ENCODE measurements around the gene MRPS25.

Gene MRPS25

DNA sequence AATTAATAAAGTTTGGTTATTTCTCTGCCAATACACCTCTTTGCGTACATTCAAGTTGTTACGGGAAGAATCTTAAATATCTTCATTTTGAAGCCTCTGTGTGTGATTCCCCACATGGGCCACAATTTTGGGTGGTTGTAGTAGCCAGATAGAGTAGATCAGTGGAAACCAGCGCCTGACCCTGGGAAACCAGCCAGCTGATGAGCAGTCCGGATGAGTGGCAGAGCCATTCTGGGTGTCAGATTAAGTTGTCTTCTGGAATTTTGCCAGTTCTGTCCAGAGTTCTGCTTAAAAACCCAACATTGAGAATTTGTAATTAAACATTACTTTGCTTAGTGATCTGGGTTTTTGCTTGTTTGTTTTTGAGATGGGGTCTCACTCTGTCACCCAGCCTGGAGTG is 49.7 kb downstream of the MRPS25 start:
- Histone ChIP-seq H3K9ac (ENCODE audit: low read length) (no peak overlapping the region), H3K14ac (ENCODE audit: low read length in 2 of 2) (no peak overlapping the region), H3K4me2 (ENCODE audit: low read length, poor library complexity, severe bottlenecking) (no peak overlapping the region), H2BK5ac (ENCODE audit: low read depth, low read length, poor library complexity, severe bottlenecking) (no peak overlapping the region), H3K4ac (ENCODE audit: low read depth in 1 of 2, low read length in 2 of 2) (no peak overlapping the region), H2AFZ (ENCODE audit: low read depth, low read length) (no peak overlapping the region), H2AK5ac (ENCODE audit: low read length, severe bottlenecking) (no peak overlapping the region), H3K27me3 (ENCODE audit: control insufficient read depth in 1 of 2, insufficient read depth in 1 of 2, low read length in 2 of 2) (no peaks in the 10 kb centered on the region), H3K4me3 (ENCODE audit: insufficient read depth in 1 of 2, low read depth in 1 of 2, low read length in 2 of 2) (no peak overlapping the region), H4K91ac (ENCODE audit: low read length) (no peak overlapping the region), H3K36me3 (ENCODE audit: control insufficient read depth in 1 of 2, insufficient read depth in 2 of 2, low read depth in 1 of 2, low read length in 2 of 2) (peaks cover 34 to 75% of the 10 kb centered on the region in 2 experiments), H3K79me1 (replicated peaks; ENCODE audit: low read length, poor library complexity, severe bottlenecking) (peaks cover 25% of the 10 kb centered on the region), H2BK120ac (ENCODE audit: low read depth, low read length) (no peak overlapping the region), H3K4me1 (ENCODE audit: control insufficient read depth, insufficient read depth, low read depth, low read length) (peaks cover 3% of the 10 kb centered on the region), H3K9me3 (ENCODE audit: control insufficient read depth, low read length) (no peaks in the 10 kb centered on the region), H2BK15ac (ENCODE audit: low read depth, poor library complexity, severe bottlenecking) (no peak overlapping the region), H3K18ac (ENCODE audit: low read depth in 1 of 2, low read length in 2 of 2) (no peak overlapping the region), H3K23ac (ENCODE audit: low read length in 2 of 2) (no peak overlapping the region), H4K8ac (ENCODE audit: low read length) (no peak overlapping the region), H3K27ac (ENCODE audit: low read length, poor library complexity, severe bottlenecking) (no peak overlapping the region), H2BK12ac (ENCODE audit: low read length in 2 of 2) (no peak overlapping the region)
- 97% methylated on average over 4 of the region's 4 CpGs for WGBS
- DNase-seq = no peak

DNA sequence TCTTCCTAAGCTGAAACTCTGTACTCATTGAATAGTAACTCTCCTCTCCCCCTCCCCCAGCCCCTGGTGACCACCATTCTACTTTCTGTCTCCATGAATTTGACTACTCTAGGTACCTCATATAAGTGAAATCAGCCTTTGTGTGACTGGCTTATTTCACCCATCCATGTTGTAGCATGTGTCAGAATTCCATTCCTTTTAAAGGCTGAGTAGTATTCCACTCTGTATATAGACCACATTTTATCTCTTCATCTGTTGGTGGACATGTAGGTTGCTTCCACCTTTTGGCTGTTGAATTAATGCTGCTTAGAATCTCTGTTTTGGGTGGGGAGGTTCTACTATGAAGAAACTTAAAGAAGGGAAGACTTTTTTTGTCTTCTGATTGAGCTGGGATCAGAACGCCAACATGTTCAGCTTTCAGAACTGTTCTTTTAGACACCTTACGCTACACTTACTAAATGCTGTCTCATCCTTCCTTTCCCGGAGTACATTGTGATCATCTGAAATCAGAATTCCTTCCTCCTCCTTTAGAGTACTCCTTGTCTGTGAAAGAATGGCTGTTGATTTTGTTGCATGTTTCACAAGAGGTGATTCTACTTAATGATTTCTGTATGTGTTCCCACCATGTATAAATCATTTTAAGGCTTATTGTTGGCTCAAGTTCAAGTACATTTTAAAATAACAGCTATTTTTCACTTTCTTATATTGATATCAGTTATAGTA is 50.3 kb downstream of the MRPS25 start:
- H3K9ac ChIP-seq (ENCODE audit: low read length) = no peak overlapping the region
- WGBS = 94% methylated on average over 2 of the region's 3 CpGs
- H3K23ac ChIP-seq (ENCODE audit: low read length in 2 of 2) = no peak overlapping the region
- H3K4me3 ChIP-seq (ENCODE audit: insufficient read depth in 1 of 2, low read depth in 1 of 2, low read length in 2 of 2) = no peak overlapping the region
- no peak overlapping the region for H3K18ac ChIP-seq (ENCODE audit: low read depth in 1 of 2, low read length in 2 of 2)
- no peak overlapping the region for H2BK120ac ChIP-seq (ENCODE audit: low read depth, low read length)
- no peak overlapping the region for H4K91ac ChIP-seq (ENCODE audit: low read length)
- H2BK5ac ChIP-seq (ENCODE audit: low read depth, low read length, poor library complexity, severe bottlenecking) = no peak overlapping the region
- H3K4ac ChIP-seq (ENCODE audit: low read depth in 1 of 2, low read length in 2 of 2) = no peak overlapping the region
- peaks cover 3% of the 10 kb centered on the region for H3K4me1 ChIP-seq (ENCODE audit: control insufficient read depth, insufficient read depth, low read depth, low read length)
- H3K27me3 ChIP-seq (ENCODE audit: control insufficient read depth in 1 of 2, insufficient read depth in 1 of 2, low read length in 2 of 2) = no peaks in the 10 kb centered on the region
- H2BK15ac ChIP-seq (ENCODE audit: low read depth, poor library complexity, severe bottlenecking) = no peak overlapping the region
- H3K14ac ChIP-seq (ENCODE audit: low read length in 2 of 2) = no peak overlapping the region
- no peak overlapping the region for H2AK5ac ChIP-seq (ENCODE audit: low read length, severe bottlenecking)
- peaks cover 28% of the 10 kb centered on the region for H3K79me1 ChIP-seq (replicated peaks; ENCODE audit: low read length, poor library complexity, severe bottlenecking)
- H3K4me2 ChIP-seq (ENCODE audit: low read length, poor library complexity, severe bottlenecking) = no peak overlapping the region
- H3K27ac ChIP-seq (ENCODE audit: low read length, poor library complexity, severe bottlenecking) = no peak overlapping the region
- H3K36me3 ChIP-seq (ENCODE audit: control insufficient read depth in 1 of 2, insufficient read depth in 2 of 2, low read depth in 1 of 2, low read length in 2 of 2) = peaks cover 28 to 69% of the 10 kb centered on the region in 2 experiments
- H2BK12ac ChIP-seq (ENCODE audit: low read length in 2 of 2) = no peak overlapping the region
- H4K8ac ChIP-seq (ENCODE audit: low read length) = no peak overlapping the region
- H2AFZ ChIP-seq (ENCODE audit: low read depth, low read length) = no peak overlapping the region
- no peak for DNase-seq
- no peaks in the 10 kb centered on the region for H3K9me3 ChIP-seq (ENCODE audit: control insufficient read depth, low read length)

- Histone ChIP-seq H2AFZ (ENCODE audit: low read depth, low read length) (no peak overlapping the region), H3K9me3 (ENCODE audit: control insufficient read depth, low read length) (no peaks in the 10 kb centered on the region)
- 98% methylated on average over 5 of the region's 5 CpGs for WGBS
These were observed 53.9 kb downstream of the MRPS25 start for GRCh38 chr3:15011174-15011573.

DNA sequence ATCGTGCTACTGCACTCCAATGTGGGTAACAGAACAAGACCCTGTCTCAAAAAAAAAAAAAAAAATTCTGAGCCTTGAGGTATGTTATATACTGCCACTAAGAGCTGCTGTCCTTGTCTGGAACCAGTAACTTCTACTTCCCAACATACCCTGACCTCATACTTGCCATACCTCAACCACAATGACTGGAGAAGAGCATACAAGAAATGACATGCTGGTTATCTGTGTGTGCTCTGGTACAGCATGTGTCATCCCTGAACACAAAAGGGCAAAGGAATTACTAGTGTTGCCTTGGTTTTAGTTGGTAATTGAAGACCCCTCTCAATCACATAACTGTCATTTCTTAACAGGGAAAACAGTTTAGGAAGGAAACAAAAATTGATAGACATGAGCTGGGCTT is 54.5 kb downstream of the MRPS25 start:
- no peak overlapping the region for H2BK12ac ChIP-seq (ENCODE audit: low read length in 2 of 2)
- H3K9me3 ChIP-seq (ENCODE audit: control insufficient read depth, low read length) = no peaks in the 10 kb centered on the region
- no peak overlapping the region for H3K9ac ChIP-seq (ENCODE audit: low read length)
- H2AK5ac ChIP-seq (ENCODE audit: low read length, severe bottlenecking) = no peak overlapping the region
- no peak overlapping the region for H2BK120ac ChIP-seq (ENCODE audit: low read depth, low read length)
- no peaks in the 10 kb centered on the region for H3K27me3 ChIP-seq (ENCODE audit: control insufficient read depth in 1 of 2, insufficient read depth in 1 of 2, low read length in 2 of 2)
- no peak overlapping the region for H3K18ac ChIP-seq (ENCODE audit: low read depth in 1 of 2, low read length in 2 of 2)
- H2AFZ ChIP-seq (ENCODE audit: low read depth, low read length) = no peak overlapping the region
- no peak for DNase-seq
- no peak overlapping the region for H3K4ac ChIP-seq (ENCODE audit: low read depth in 1 of 2, low read length in 2 of 2)
- no peak overlapping the region for H3K4me3 ChIP-seq (ENCODE audit: insufficient read depth in 1 of 2, low read depth in 1 of 2, low read length in 2 of 2)
- no peak overlapping the region for H4K91ac ChIP-seq (ENCODE audit: low read length)
- H4K8ac ChIP-seq (ENCODE audit: low read length) = no peak overlapping the region
- peaks cover 22 to 47% of the 10 kb centered on the region in 2 experiments for H3K36me3 ChIP-seq (ENCODE audit: control insufficient read depth in 1 of 2, insufficient read depth in 2 of 2, low read depth in 1 of 2, low read length in 2 of 2)
- peak overlapping the region in 1 of 2 experiments; percentile 43 for H3K23ac ChIP-seq (ENCODE audit: low read length in 2 of 2)
- peaks cover 41% of the 10 kb centered on the region for H3K79me1 ChIP-seq (replicated peaks; ENCODE audit: low read length, poor library complexity, severe bottlenecking)
- WGBS = no CpG with 5 or more reads among the region's 1 CpG
- H3K4me2 ChIP-seq (ENCODE audit: low read length, poor library complexity, severe bottlenecking) = no peak overlapping the region
- no peak overlapping the region for H3K27ac ChIP-seq (ENCODE audit: low read length, poor library complexity, severe bottlenecking)
- H3K4me1 ChIP-seq (ENCODE audit: control insufficient read depth, insufficient read depth, low read depth, low read length) = peaks cover 3% of the 10 kb centered on the region
- H3K14ac ChIP-seq (ENCODE audit: low read length in 2 of 2) = no peak overlapping the region
- H2BK5ac ChIP-seq (ENCODE audit: low read depth, low read length, poor library complexity, severe bottlenecking) = no peak overlapping the region
- no peak overlapping the region for H2BK15ac ChIP-seq (ENCODE audit: low read depth, poor library complexity, severe bottlenecking)

More at GRCh38 chr3:15011174-15011573, 53.9 kb downstream of the MRPS25 start:
- DNase-seq = peak; percentile 22
- H2AK5ac ChIP-seq (ENCODE audit: low read length, severe bottlenecking) = no peak overlapping the region
- no peak overlapping the region for H3K4me3 ChIP-seq (ENCODE audit: insufficient read depth in 1 of 2, low read depth in 1 of 2, low read length in 2 of 2)
- H3K4me2 ChIP-seq (ENCODE audit: low read length, poor library complexity, severe bottlenecking) = no peak overlapping the region
- H3K4ac ChIP-seq (ENCODE audit: low read depth in 1 of 2, low read length in 2 of 2) = no peak overlapping the region
- H2BK120ac ChIP-seq (ENCODE audit: low read depth, low read length) = no peak overlapping the region
- H3K27ac ChIP-seq (ENCODE audit: low read length, poor library complexity, severe bottlenecking) = no peak overlapping the region
- no peak overlapping the region for H4K91ac ChIP-seq (ENCODE audit: low read length)
- H3K36me3 ChIP-seq (ENCODE audit: control insufficient read depth in 1 of 2, insufficient read depth in 2 of 2, low read depth in 1 of 2, low read length in 2 of 2) = peaks cover 25 to 48% of the 10 kb centered on the region in 2 experiments
- no peak overlapping the region for H2BK15ac ChIP-seq (ENCODE audit: low read depth, poor library complexity, severe bottlenecking)
- H3K4me1 ChIP-seq (ENCODE audit: control insufficient read depth, insufficient read depth, low read depth, low read length) = peaks cover 3% of the 10 kb centered on the region
- H2BK12ac ChIP-seq (ENCODE audit: low read length in 2 of 2) = no peak overlapping the region
- H3K79me1 ChIP-seq (replicated peaks; ENCODE audit: low read length, poor library complexity, severe bottlenecking) = peaks cover 40% of the 10 kb centered on the region
- no peak overlapping the region for H3K18ac ChIP-seq (ENCODE audit: low read depth in 1 of 2, low read length in 2 of 2)
- no peak overlapping the region for H3K14ac ChIP-seq (ENCODE audit: low read length in 2 of 2)
- no peak overlapping the region for H4K8ac ChIP-seq (ENCODE audit: low read length)
- H3K9ac ChIP-seq (ENCODE audit: low read length) = no peak overlapping the region
- H2BK5ac ChIP-seq (ENCODE audit: low read depth, low read length, poor library complexity, severe bottlenecking) = no peak overlapping the region
- H3K27me3 ChIP-seq (ENCODE audit: control insufficient read depth in 1 of 2, insufficient read depth in 1 of 2, low read length in 2 of 2) = no peaks in the 10 kb centered on the region
- no peak overlapping the region for H3K23ac ChIP-seq (ENCODE audit: low read length in 2 of 2)
